OCI-LY3 (cell line): ENCODE results near the gene AGPAT4.

Experiments used
- H2AFZ ChIP-seq: fragments of 200-600, 300-600 bp; shearing (Covaris generic); 2 replicates; pipeline ENCODE4 v1.6.0; 2014; ENCODE audit warnings: antibody characterized with exemption, low read depth, low read length
- H3K27ac ChIP-seq: fragments of 200-600, 300-600 bp; sonication (generic); 2 replicates; pipeline ENCODE4 v1.5.1; 2014; ENCODE audit warnings: mild to moderate bottlenecking, low read length, moderate library complexity, mixed read lengths
- H3K27me3 ChIP-seq: fragments of 200-600, 300-600 bp; sonication (generic); 2 replicates; pipeline ENCODE4 v1.6.1; 2014; ENCODE audit warnings: low read depth, low read length, mixed read lengths
- H3K36me3 ChIP-seq: fragments of 200-600, 300-600 bp; sonication (generic); replicated peaks from 2 replicates; pipeline ENCODE3; 2014; ENCODE audit warnings: low read depth, low read length, mixed read lengths
- H3K4me1 ChIP-seq: fragments of 300-600, 200-600 bp; sonication (generic); 2 replicates; pipeline ENCODE4 v1.6.1; 2014; ENCODE audit warnings: low read length, mixed read lengths
- H3K4me2 ChIP-seq: fragments of 200-600, 300-600 bp; sonication (generic); 2 replicates; pipeline ENCODE4 v1.6.1; 2014; ENCODE audit warnings: low read length, mixed read lengths
- H3K4me3 ChIP-seq: fragments of 300-600, 200-600 bp; sonication (generic); 2 replicates; pipeline ENCODE4 v1.5.1; 2014; ENCODE audit warnings: antibody characterized with exemption, mild to moderate bottlenecking, low read length, moderate library complexity
- H3K79me2 ChIP-seq: fragments of 300-600, 200-600 bp; shearing (Covaris generic); 2 replicates; pipeline ENCODE4 v1.6.1; 2014; ENCODE audit warnings: mild to moderate bottlenecking, low read length, mixed read lengths
- H3K9ac ChIP-seq: fragments of 300-600, 200-600 bp; shearing (Covaris generic); 2 replicates; pipeline ENCODE4 v1.6.0; 2014; ENCODE audit warnings: mild to moderate bottlenecking, low read length, moderate library complexity
- H3K9me3 ChIP-seq: fragments of 200-600, 300-600 bp; shearing (Covaris generic); 2 replicates; pipeline ENCODE4 v1.6.1; 2014; ENCODE audit warnings: low read length, mixed read lengths; ENCODE audit not compliant: insufficient read depth
- H4K20me1 ChIP-seq: fragments of 200-600, 300-600 bp; sonication (generic); 2 replicates; pipeline ENCODE4 v1.6.1; 2016; ENCODE audit warnings: low read length, mixed read lengths; ENCODE audit not compliant: insufficient read depth
- CTCF ChIP-seq: fragments of 200-600, 300-600 bp; sonication (generic); IDR thresholded peaks from 2 replicates; pipeline ENCODE4 v1.5.1; 2014; ENCODE audit warnings: antibody characterized with exemption, low read length, low read depth
- EZH2phosphoT487 ChIP-seq: fragments of 200-600 bp; shearing (Covaris generic); IDR thresholded peaks from 2 replicates; pipeline ENCODE4 v1.6.1; 2018; ENCODE audit warnings: antibody characterized with exemption, mixed run types, low read depth

Gene AGPAT4

GRCh38 chr6:161142957-161143296 lies 130.9 kb downstream of the AGPAT4 start:
- H3K9me3 ChIP-seq = no peaks in the 10 kb centered on the region
- no peaks in the 10 kb centered on the region for H3K4me1 ChIP-seq
- no peak overlapping the region for H3K27ac ChIP-seq
- H4K20me1 ChIP-seq = no peaks in the 10 kb centered on the region
- TF ChIP-seq EZH2phosphoT487 (no peak), CTCF (no peak)
- no peak overlapping the region for H3K4me3 ChIP-seq
- no peaks in the 10 kb centered on the region for H3K36me3 ChIP-seq
- no peaks in the 10 kb centered on the region for H3K27me3 ChIP-seq
- H3K9ac ChIP-seq = no peak overlapping the region
- no peaks in the 10 kb centered on the region for H3K79me2 ChIP-seq
- H2AFZ ChIP-seq = no peak overlapping the region
- H3K4me2 ChIP-seq = no peak overlapping the region

- H3K79me2 ChIP-seq = no peaks in the 10 kb centered on the region
- TF ChIP-seq EZH2phosphoT487 (no peak), CTCF (no peak)
Measured at GRCh38 chr6:161141173-161141572, 132.7 kb downstream of the AGPAT4 start.

GRCh38 chr6:161140554-161140875 lies 133.3 kb downstream of the AGPAT4 start:
- Histone ChIP-seq H3K4me1 (peaks cover 11% of the 10 kb centered on the region), H3K27ac (no peak overlapping the region), H3K4me2 (no peak overlapping the region), H3K9me3 (no peaks in the 10 kb centered on the region), H3K27me3 (no peaks in the 10 kb centered on the region), H3K36me3 (no peaks in the 10 kb centered on the region), H3K9ac (no peak overlapping the region), H3K79me2 (no peaks in the 10 kb centered on the region), H4K20me1 (no peaks in the 10 kb centered on the region), H2AFZ (no peak overlapping the region), H3K4me3 (no peak overlapping the region)
- no peak for TF ChIP-seq CTCF
- no peak for TF ChIP-seq EZH2phosphoT487

More at GRCh38 chr6:161141173-161141572, 132.7 kb downstream of the AGPAT4 start:
- Histone ChIP-seq H3K36me3 (no peaks in the 10 kb centered on the region), H3K27ac (no peak overlapping the region), H2AFZ (no peak overlapping the region), H3K9me3 (no peaks in the 10 kb centered on the region), H3K4me3 (no peak overlapping the region), H3K9ac (no peak overlapping the region), H3K4me2 (no peak overlapping the region), H3K27me3 (no peaks in the 10 kb centered on the region), H3K4me1 (peaks cover 4% of the 10 kb centered on the region), H4K20me1 (no peaks in the 10 kb centered on the region)

GRCh38 chr6:161139766-161140553 lies 133.9 kb downstream of the AGPAT4 start:
- no peaks in the 10 kb centered on the region for H3K9me3 ChIP-seq
- H3K27me3 ChIP-seq = no peaks in the 10 kb centered on the region
- TF ChIP-seq CTCF (no peak), EZH2phosphoT487 (no peak)
- no peaks in the 10 kb centered on the region for H4K20me1 ChIP-seq
- no peaks in the 10 kb centered on the region for H3K79me2 ChIP-seq
- no peaks in the 10 kb centered on the region for H3K36me3 ChIP-seq
- no peak overlapping the region for H3K4me2 ChIP-seq
- no peak overlapping the region for H3K9ac ChIP-seq
- H3K4me3 ChIP-seq = no peak overlapping the region
- H2AFZ ChIP-seq = no peak overlapping the region
- no peak overlapping the region for H3K27ac ChIP-seq
- peaks cover 17% of the 10 kb centered on the region for H3K4me1 ChIP-seq
